Stimulated activated CD4-positive, alpha-beta T cell treated with anti-CD3 and anti-CD28 coated beads, TNF-alpha, amount 100 ng/mL, for 1 hour (primary cell): Measurements from ENCODE around the gene RXRG.

Source experiments
- DNase-seq, 3 donors: peaks; one replicate each; pipeline ENCODE4 v3.0.0-alpha.2; 2020; ENCODE audit warnings: low read depth in 3 of 3, low spot score in 1 of 3

RXRG gene

DNA sequence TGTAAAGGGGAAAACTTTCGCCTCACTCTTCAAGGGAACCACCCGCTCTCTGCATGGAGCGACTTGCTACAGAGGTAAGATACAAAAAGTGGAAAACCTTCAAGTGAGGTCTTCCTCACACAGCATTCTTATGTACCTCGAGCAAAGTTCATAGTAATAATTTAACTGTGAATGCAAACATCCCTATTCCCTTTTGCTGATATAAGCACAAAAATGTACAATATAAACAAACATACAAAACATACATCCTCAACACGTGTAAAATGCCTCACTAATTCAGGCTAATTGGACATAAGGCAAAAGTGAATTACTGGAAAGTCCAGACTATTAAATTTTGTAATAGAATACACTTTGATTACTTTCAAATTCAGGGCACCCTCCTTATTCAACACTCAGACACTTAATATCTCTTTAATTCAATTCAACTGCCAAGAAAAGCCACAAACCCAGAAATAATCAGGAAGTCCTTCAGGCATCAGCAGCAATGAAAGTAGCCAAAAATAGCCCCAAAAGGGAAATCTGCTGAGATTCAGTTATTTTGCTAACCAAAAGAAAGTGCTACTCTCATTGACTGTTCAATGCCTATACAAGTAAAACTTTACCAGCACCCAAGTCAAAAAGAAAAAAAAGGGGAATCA lies 73.2 kb downstream of the RXRG start:
- DNase-seq: no peak

DNA sequence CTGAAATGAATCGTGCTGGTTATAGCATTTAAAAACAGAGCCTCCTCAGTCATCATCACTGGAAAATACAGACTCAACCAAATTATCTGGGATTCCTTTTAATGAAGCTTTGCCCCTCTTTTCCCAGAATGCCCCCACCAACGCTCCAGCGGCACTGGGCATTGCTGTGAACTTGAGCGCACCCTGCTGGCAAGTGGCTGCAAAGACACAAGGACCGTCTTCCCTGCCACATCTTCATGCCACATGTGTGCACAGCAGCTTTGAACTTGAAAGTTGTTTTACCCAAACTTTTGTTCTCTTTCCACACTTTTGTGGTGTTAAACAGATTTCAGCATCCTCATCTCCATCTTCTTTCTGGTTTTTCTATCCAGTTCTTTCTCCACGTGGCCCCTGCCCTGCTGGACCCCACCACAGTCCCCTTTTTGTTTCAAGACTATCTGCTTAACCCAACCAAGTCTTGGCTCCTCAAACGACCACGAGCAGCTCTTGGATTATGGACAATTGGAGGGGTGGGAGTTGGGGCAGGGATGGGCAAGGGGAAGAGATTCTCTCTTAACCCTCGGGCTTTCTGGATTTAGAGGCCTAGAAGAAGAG lies 75.6 kb downstream of the RXRG start:
- DNase-seq: peak in 1 of 3 donors; percentile 38

DNA sequence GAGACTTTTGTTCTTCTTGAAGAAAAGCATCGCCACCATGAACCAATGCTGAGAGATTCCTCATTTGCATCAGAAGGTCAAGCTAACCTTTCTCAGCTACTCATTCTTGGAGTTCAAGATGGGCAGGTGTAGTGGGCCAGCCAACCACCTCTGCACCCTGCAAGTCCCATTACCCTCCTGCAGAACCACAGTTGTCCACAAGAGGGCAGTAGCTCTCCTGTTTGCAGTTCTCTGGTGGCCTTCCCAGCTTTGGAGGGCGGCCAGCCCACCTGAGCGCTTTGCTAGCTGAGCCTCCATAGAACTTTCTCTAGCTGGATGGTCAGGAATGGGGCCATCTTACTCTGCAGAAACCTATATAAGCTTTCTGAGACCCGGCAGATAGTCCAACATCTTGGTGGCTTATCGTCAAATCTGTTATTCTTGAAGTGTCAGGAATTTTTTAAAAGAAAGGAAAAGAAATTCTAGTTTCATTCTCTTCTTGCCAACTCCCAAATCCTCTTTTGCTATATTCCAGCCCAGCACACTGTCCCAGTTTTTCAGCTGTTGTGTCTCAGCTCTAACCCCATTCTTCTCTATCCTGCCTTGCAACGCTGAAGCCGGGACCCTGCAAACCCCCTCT lies 77.4 kb downstream of the RXRG start:
- DNase-seq: peak; percentile 51 to 69 (median 54)

DNA sequence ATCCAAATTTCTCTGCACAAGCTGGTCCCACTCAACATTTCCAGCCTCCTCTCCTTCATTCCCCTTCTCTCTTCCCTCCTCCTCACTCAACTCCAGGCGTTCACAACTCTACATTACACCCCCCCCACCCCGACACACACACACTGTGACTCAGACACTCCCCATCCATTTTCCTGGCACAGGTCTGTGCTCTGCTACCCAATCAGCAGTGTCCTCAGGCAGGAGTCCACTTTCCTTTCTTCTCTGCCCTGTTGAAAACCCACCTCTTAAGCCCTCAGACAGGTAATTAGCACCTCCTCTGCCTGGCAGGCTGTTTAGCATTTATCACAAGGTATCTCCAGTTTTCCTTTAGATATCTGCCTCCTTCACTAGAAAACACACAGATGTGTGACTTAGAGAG lies 79.6 kb downstream of the RXRG start:
- DNase-seq: no peak

DNA sequence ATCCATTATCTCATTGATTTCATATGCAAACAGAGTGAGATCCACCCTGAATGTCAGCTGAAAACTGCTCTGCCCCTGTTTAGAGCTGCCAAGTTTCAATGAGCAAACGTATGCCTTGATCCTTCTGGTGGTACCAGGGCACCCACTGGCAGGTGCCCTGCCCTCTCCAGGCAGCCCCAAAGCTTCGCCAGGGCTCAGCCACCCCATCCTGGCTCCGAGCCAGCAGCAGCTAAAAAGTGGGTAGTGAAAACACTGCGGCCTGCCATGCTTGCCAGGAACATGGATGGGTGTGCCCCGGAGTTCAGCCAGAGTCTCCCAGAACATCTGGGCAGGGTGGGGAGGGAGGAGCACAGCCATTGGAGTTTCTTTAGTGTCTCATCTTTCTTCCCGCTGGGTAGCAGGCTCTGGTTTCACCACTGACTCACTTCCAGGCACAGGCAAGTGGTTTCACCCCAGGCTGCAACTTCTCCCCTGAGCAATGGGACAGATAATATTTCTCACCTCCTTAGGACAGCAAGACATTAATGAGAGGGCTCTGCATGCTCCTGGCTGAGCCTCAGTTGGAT lies 80.3 kb downstream of the RXRG start:
- DNase-seq: no peak

DNA sequence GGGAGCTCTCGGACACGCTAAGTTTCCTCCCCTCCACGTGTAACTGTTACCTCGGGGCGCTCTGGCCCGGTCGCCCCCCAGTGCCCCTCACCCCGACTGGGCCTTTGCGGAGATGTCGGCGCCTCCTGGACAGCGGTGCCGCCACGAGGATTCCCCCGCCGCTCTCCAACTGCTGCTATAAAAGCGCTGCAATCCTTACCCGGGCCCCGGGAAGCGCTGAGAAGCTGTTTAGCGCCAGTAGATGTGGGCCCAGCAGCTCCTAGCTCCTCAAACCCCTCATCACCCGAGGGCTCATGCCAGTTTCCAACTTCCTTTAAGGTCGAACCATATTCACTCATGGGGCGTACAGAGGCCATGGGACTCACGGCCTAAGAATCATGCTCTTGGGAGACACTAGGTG lies 88.0 kb downstream of the RXRG start:
- DNase-seq: no peak

DNA sequence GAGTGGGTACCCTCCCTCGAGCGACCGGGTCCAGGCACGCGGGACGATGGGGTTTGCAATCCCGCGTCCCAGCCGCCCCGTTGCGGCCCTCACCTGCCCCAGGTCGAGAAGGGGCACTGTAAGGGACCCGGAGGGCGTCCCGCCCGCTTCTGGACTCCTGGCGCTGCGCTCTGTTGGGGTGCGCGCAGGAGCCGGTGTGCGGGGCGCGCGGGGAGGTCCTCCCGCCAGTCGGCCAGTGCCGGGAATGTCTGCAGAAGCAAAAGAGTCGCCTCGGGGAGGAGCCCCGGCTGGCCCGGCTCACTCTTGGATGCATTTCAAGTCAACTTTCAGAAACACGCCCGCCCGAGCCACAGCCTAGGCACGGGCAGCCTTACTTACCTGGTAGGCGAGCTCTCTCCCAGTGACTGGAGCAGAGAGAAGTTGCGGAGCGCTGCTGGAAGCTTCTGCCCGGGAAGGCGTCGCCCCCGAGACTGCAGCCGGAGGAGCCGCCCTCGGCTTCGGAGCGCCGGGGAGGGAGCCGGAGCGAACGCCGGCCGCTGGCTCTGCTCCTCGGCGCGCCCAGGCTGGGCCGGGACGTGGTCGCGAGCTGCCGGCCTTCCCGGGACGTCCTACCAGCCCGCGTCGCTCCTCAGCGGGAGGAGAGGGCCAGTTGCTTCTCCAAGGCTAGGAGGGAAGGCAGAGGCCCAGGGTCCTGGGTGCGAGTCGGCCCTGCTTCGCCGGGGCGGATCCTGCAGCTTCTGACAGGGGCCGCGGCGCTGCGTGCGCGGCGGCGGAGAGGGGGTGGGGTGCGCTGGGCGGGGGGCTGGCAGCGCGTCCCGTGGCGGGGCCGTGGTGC lies 88.7 kb downstream of the RXRG start, which contains the start of gene LMX1A:
TSS of gene LMX1A (minus strand) at position 739 of the 835 bp plus-strand sequence. CDS start 1,156 bp downstream, outside the sequence.
- DNase-seq: no peak

DNA sequence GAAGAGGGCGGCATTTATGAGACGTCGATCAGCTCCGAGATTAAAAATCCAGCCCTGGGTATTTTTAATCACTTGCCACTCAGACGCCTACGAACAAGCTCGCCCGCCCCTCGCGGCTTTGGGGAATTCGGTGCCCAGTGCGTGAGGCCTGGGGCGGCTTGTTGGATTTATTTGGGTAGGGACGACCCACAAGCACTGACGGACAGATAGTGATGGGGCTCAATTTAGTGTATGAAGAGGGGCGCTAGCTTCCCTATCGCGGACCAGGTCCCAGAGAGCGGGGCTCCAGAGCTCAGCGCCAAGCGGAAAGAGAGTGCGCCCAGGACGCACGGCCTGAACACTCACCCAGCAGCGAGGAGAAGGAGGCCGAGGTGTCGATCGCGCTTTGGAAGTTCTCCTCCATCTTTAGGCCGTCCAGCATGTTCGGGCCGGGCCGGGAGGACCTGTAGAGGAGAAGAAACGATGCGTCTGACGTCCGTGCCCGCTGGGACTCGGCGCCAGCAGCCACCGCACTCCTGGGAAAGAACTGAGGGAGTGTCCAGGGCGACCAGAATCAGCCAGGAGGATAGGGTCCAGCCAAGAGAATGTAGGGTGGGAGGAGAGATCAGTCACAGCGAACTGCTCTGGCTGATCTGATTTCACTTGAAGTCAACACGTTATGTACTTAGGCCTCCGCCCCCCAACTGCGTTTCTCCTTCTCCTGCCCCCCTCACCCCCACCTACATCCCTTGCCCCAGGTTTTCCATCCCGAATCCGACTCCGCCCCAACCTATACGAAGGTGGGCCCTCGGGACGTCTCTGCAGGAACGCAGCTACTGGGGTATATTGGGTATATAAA lies 89.6 kb downstream of the RXRG start:
- DNase-seq: no peak

DNA sequence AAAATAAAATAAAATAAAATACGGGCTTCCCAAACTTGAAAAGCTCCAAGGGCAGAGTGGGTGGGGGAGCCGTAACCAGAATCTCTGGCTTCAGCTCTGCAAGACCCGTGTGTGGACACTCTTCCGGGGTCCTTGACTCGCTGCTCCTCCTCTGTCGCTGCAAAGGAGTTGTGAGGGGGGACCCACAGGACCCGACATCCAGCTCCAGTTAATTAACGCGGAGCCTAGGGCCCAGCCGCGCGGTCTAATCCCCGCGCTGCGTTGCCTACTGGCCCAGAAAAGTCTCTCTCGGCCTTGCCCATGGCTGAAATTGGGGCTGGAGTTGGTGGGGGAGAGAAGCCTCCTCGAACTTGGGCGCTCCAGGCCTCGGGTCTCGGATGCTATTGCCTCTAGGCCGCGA lies 90.2 kb downstream of the RXRG start:
- DNase-seq: no peak

DNA sequence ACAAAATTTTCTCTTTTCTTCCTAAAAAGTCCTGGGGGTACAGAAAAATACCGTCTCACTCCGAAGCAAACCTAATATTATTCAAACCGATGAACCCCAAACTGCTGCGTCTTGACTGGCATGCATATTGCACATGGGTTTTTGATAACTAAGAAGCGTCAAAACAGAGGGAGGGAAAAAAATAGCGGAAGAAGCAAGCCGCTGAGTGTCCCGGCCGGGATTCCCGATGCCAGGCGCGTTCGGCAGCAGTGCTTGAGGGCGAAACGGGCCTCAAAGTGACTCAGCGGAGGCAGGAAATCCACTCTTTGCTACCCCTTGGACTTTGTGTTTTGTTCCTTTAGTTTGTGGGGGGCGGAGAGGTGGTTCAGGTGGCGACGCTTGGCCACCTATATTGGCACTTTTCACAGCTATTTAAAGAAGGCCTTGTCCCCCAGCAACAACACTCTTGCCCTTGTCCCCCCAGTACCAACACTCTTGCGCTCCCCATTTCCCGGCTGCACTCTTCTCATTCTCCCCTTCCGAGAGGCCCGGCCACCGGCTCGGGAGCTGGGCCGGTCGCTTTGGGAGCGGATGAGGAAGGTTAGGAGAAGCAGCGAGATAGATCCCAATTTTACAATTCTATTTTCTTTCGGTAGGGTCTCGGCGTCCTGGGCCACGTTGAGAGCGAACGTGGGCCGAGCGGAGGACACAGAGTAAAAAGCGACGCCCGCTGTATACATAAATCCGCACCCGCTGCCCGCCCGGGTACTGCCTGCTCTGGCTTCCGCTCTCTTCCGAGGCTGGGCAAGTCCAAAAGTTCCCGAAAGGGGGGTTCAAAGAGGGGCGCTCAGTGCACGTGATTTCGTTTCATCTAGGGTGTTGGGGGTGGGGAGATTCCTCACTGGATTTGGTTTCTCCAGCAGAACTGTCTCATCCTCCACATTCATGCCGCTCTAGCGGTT lies 90.9 kb downstream of the RXRG start:
- no peak for DNase-seq

DNA sequence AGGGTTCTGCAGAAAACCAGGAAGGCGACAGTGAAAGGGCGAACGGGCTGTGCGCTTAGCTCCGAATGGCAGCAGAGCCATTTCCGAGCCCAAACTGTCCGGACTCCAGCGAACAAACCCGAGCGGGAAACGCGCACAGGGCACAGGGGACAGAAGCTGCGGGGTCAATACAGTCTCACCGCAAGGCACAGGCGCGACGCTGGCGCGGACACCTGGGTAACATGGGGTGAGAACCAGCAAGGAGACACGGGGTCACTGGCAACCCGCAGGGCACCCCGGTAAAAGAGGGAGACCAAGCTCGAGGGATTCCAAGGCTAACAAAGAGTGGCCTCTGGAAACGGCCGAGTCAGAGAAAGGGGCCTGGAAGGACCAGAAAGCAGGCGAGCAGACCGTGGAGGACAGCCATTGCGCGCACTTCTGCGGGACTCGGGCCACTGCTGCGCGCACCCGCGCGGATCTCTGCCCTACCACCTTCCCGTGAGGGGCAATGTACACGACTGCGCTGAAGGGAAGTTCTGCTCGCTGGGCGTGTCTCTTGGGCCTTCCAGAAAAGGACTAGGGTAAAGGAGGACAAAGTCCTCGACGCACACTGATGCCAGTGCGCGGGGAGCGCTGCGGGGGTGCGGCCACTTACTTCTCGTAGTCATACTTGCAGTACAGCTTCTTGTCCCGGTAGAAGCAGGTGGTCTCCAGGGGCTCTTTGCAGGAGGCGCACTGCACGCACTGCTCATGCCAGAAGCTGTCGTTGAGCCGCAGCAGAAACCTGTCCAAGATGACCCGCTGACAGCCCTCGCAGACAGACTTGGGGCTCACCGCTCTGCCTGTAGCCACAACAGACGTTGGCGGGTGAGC lies 92.3 kb downstream of the RXRG start:
- no peak for DNase-seq

DNA sequence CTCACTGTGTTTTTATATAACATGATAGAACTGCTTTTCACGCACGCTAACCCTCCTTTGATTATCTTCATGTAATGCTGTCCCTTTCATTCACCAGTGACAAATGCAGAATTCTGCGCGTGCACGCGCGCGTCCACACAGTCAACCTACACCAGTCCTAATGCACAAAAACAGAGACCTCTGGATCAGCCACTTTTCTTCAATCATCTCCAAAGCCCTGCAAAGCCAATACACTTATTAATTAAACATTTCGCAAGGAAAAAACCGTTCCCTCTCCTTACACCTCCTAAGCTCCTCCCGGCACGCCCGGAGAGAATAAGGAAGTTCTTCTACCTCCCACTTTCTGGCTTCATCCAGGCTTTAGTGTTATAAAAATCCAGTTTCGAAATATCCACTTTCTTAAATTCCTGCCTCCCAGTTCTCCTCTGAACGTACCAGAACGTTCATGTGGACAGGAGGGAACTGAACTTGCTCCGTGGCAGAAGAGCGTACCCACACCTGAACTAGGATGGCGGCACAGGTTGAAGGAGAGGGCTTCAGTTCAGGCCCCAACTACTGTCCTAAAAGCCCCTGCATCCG lies 93.0 kb downstream of the RXRG start:
- no peak for DNase-seq
